ENCODE data around the gene MARF1.

MARF1 gene

GRCh38 chr16:15599303-15600070, 43.5 kb downstream of the MARF1 start:
- H3K36me3 ChIP-seq (ENCODE audit: control insufficient read depth in 1 of 2, insufficient read depth in 2 of 2, low read length in 2 of 2), result peaks cover 43 to 65% of the 10 kb centered on the region in 2 experiments
- no peak overlapping the region for H2AK5ac ChIP-seq (ENCODE audit: low read length)
- peaks cover 2% of the 10 kb centered on the region for H3K9me3 ChIP-seq (ENCODE audit: insufficient read depth, low read depth, low read length)
- H3K4me3 ChIP-seq (ENCODE audit: low read depth, low read length), result no peak overlapping the region
- no peak overlapping the region for H3K4ac ChIP-seq (ENCODE audit: low read depth, low read length)
- H2BK5ac ChIP-seq (ENCODE audit: low read depth, low read length, poor library complexity), result no peak overlapping the region
- no peak overlapping the region for H2BK12ac ChIP-seq (ENCODE audit: low read length)
- no peak overlapping the region for H4K12ac ChIP-seq (ENCODE audit: low read depth, low read length)
- no peak overlapping the region for H2BK120ac ChIP-seq (ENCODE audit: insufficient read depth, low read length, poor library complexity)
- no peak overlapping the region for H3K27ac ChIP-seq (ENCODE audit: low read depth, low read length)
- H2AFZ ChIP-seq (ENCODE audit: insufficient read depth, low read length, poor library complexity), result no peak overlapping the region
- no peaks in the 10 kb centered on the region for H3K27me3 ChIP-seq (ENCODE audit: insufficient read depth, low read length)
- no peak overlapping the region for H3K14ac ChIP-seq (ENCODE audit: low read length)
- no peak overlapping the region for H3K9ac ChIP-seq (ENCODE audit: low read length)
- no peak overlapping the region for H3K4me2 ChIP-seq (ENCODE audit: low read length)
- H3K4me1 ChIP-seq (ENCODE audit: control insufficient read depth in 1 of 2, insufficient read depth in 2 of 2, low read length in 2 of 2), result peaks cover 0 to under 1% of the 10 kb centered on the region in 2 experiments
- no peak overlapping the region for H3K23ac ChIP-seq (ENCODE audit: low read length)
- no peak for DNase-seq
- no peaks in the 10 kb centered on the region for H3K79me1 ChIP-seq (ENCODE audit: low read length)
- H4K8ac ChIP-seq (ENCODE audit: low read depth, low read length), result no peak overlapping the region
- no CpG with 5 or more reads among the region's 21 CpGs for WGBS (ENCODE audit: extremely low coverage, insufficient coverage, insufficient read length)
- H4K91ac ChIP-seq (ENCODE audit: low read depth, low read length), result no peak overlapping the region
- no peak overlapping the region for H3K18ac ChIP-seq (ENCODE audit: low read length)
- H3K79me2 ChIP-seq (ENCODE audit: control insufficient read depth, insufficient read depth, low read length, poor library complexity), result no peaks in the 10 kb centered on the region

GRCh38 chr16:15598648-15599190, 44.2 kb downstream of the MARF1 start:
- H3K23ac ChIP-seq (ENCODE audit: low read length), result no peak overlapping the region
- WGBS (ENCODE audit: extremely low coverage, insufficient coverage, insufficient read length), result no CpG with 5 or more reads among the region's 17 CpGs
- H2BK120ac ChIP-seq (ENCODE audit: insufficient read depth, low read length, poor library complexity), result no peak overlapping the region
- H2BK5ac ChIP-seq (ENCODE audit: low read depth, low read length, poor library complexity), result no peak overlapping the region
- no peak overlapping the region for H2BK12ac ChIP-seq (ENCODE audit: low read length)
- H2AK5ac ChIP-seq (ENCODE audit: low read length), result no peak overlapping the region
- no peak overlapping the region for H3K4ac ChIP-seq (ENCODE audit: low read depth, low read length)
- H3K4me3 ChIP-seq (ENCODE audit: low read depth, low read length), result no peak overlapping the region
- H3K9me3 ChIP-seq (ENCODE audit: insufficient read depth, low read depth, low read length), result peaks cover 2% of the 10 kb centered on the region
- H3K79me1 ChIP-seq (ENCODE audit: low read length), result no peaks in the 10 kb centered on the region
- H3K9ac ChIP-seq (ENCODE audit: low read length), result no peak overlapping the region
- H3K4me2 ChIP-seq (ENCODE audit: low read length), result no peak overlapping the region
- H3K14ac ChIP-seq (ENCODE audit: low read length), result no peak overlapping the region
- no peak overlapping the region for H4K12ac ChIP-seq (ENCODE audit: low read depth, low read length)
- H2AFZ ChIP-seq (ENCODE audit: insufficient read depth, low read length, poor library complexity), result no peak overlapping the region
- no peaks in the 10 kb centered on the region for H3K4me1 ChIP-seq (ENCODE audit: control insufficient read depth in 1 of 2, insufficient read depth in 2 of 2, low read length in 2 of 2)
- H3K18ac ChIP-seq (ENCODE audit: low read length), result no peak overlapping the region
- no peak overlapping the region for H3K27ac ChIP-seq (ENCODE audit: low read depth, low read length)
- no peaks in the 10 kb centered on the region for H3K27me3 ChIP-seq (ENCODE audit: insufficient read depth, low read length)
- H3K79me2 ChIP-seq (ENCODE audit: control insufficient read depth, insufficient read depth, low read length, poor library complexity), result no peaks in the 10 kb centered on the region
- no peak for DNase-seq
- H3K36me3 ChIP-seq (ENCODE audit: control insufficient read depth in 1 of 2, insufficient read depth in 2 of 2, low read length in 2 of 2), result peaks cover 40 to 59% of the 10 kb centered on the region in 2 experiments
- H4K91ac ChIP-seq (ENCODE audit: low read depth, low read length), result no peak overlapping the region
- no peak overlapping the region for H4K8ac ChIP-seq (ENCODE audit: low read depth, low read length)

- Histone ChIP-seq H3K14ac (ENCODE audit: low read length) (no peak overlapping the region), H3K79me1 (ENCODE audit: low read length) (no peaks in the 10 kb centered on the region), H3K27me3 (ENCODE audit: insufficient read depth, low read length) (no peaks in the 10 kb centered on the region), H3K36me3 (ENCODE audit: control insufficient read depth in 1 of 2, insufficient read depth in 2 of 2, low read length in 2 of 2) (peaks cover 41 to 60% of the 10 kb centered on the region in 2 experiments), H3K23ac (ENCODE audit: low read length) (no peak overlapping the region), H2BK12ac (ENCODE audit: low read length) (no peak overlapping the region), H2AK5ac (ENCODE audit: low read length) (no peak overlapping the region), H3K4me1 (ENCODE audit: control insufficient read depth in 1 of 2, insufficient read depth in 2 of 2, low read length in 2 of 2) (no peaks in the 10 kb centered on the region), H3K4me2 (ENCODE audit: low read length) (no peak overlapping the region), H3K18ac (ENCODE audit: low read length) (no peak overlapping the region), H3K4ac (ENCODE audit: low read depth, low read length) (no peak overlapping the region), H4K8ac (ENCODE audit: low read depth, low read length) (no peak overlapping the region), H3K9me3 (ENCODE audit: insufficient read depth, low read depth, low read length) (peaks cover 2% of the 10 kb centered on the region), H4K91ac (ENCODE audit: low read depth, low read length) (no peak overlapping the region), H4K12ac (ENCODE audit: low read depth, low read length) (no peak overlapping the region), H3K27ac (ENCODE audit: low read depth, low read length) (no peak overlapping the region), H3K79me2 (ENCODE audit: control insufficient read depth, insufficient read depth, low read length, poor library complexity) (no peaks in the 10 kb centered on the region), H2BK120ac (ENCODE audit: insufficient read depth, low read length, poor library complexity) (no peak overlapping the region), H2BK5ac (ENCODE audit: low read depth, low read length, poor library complexity) (no peak overlapping the region), H3K9ac (ENCODE audit: low read length) (no peak overlapping the region), H2AFZ (ENCODE audit: insufficient read depth, low read length, poor library complexity) (no peak overlapping the region), H3K4me3 (ENCODE audit: low read depth, low read length) (no peak overlapping the region)
- no peak for DNase-seq
- WGBS (ENCODE audit: extremely low coverage, insufficient coverage, insufficient read length), result no CpG with 5 or more reads among the region's 15 CpGs
Measured at GRCh38 chr16:15597822-15598647, 44.9 kb downstream of the MARF1 start.

- H3K36me3 ChIP-seq (ENCODE audit: control insufficient read depth in 1 of 2, insufficient read depth in 2 of 2, low read length in 2 of 2), result peaks cover 41 to 61% of the 10 kb centered on the region in 2 experiments
- no peak overlapping the region for H3K18ac ChIP-seq (ENCODE audit: low read length)
- H3K23ac ChIP-seq (ENCODE audit: low read length), result no peak overlapping the region
- no peak overlapping the region for H3K4ac ChIP-seq (ENCODE audit: low read depth, low read length)
- no peaks in the 10 kb centered on the region for H3K27me3 ChIP-seq (ENCODE audit: insufficient read depth, low read length)
- no peak overlapping the region for H2AFZ ChIP-seq (ENCODE audit: insufficient read depth, low read length, poor library complexity)
- no peak overlapping the region for H3K27ac ChIP-seq (ENCODE audit: low read depth, low read length)
- DNase-seq, result no peak
- H3K79me2 ChIP-seq (ENCODE audit: control insufficient read depth, insufficient read depth, low read length, poor library complexity), result no peaks in the 10 kb centered on the region
- no peak overlapping the region for H2AK5ac ChIP-seq (ENCODE audit: low read length)
- no peak overlapping the region for H4K91ac ChIP-seq (ENCODE audit: low read depth, low read length)
- H3K4me3 ChIP-seq (ENCODE audit: low read depth, low read length), result peak overlapping the region; percentile 48
- H3K4me2 ChIP-seq (ENCODE audit: low read length), result no peak overlapping the region
- no peak overlapping the region for H2BK120ac ChIP-seq (ENCODE audit: insufficient read depth, low read length, poor library complexity)
- H3K9ac ChIP-seq (ENCODE audit: low read length), result no peak overlapping the region
- WGBS (ENCODE audit: extremely low coverage, insufficient coverage, insufficient read length), result no CpG with 5 or more reads among the region's 6 CpGs
- H3K9me3 ChIP-seq (ENCODE audit: insufficient read depth, low read depth, low read length), result peaks cover 2% of the 10 kb centered on the region
- no peaks in the 10 kb centered on the region for H3K4me1 ChIP-seq (ENCODE audit: control insufficient read depth in 1 of 2, insufficient read depth in 2 of 2, low read length in 2 of 2)
- H2BK12ac ChIP-seq (ENCODE audit: low read length), result no peak overlapping the region
- H3K14ac ChIP-seq (ENCODE audit: low read length), result no peak overlapping the region
- no peak overlapping the region for H4K12ac ChIP-seq (ENCODE audit: low read depth, low read length)
- H4K8ac ChIP-seq (ENCODE audit: low read depth, low read length), result no peak overlapping the region
- no peak overlapping the region for H2BK5ac ChIP-seq (ENCODE audit: low read depth, low read length, poor library complexity)
- H3K79me1 ChIP-seq (ENCODE audit: low read length), result no peaks in the 10 kb centered on the region
Measured at GRCh38 chr16:15597135-15597534, 45.8 kb downstream of the MARF1 start.

Measured in trophoblast cell (in vitro differentiated cells and primary cell).